NCI-H2171 treated with DMSO at 0.1 percent for 48 hours (cell line): ENCODE results near the gene KCTD7.
"Not testable (repeated sequence)": the region's sequence is repeated elsewhere in the genome, so short reads cannot be mapped to it uniquely, and the experiment has no call there.

Experiments used
- DNase-seq: peaks from one replicate; lab custom pipeline; 2025; lab: John Stamatoyannopoulos, UW

Gene KCTD7

GRCh38 chr7:66654275-66655112, 25.8 kb downstream of the KCTD7 start:
- DNase-seq = peak; percentile 98

- not testable (repeated sequence) for DNase-seq
Measured at GRCh38 chr7:66655113-66655806, 26.6 kb downstream of the KCTD7 start.

DNA sequence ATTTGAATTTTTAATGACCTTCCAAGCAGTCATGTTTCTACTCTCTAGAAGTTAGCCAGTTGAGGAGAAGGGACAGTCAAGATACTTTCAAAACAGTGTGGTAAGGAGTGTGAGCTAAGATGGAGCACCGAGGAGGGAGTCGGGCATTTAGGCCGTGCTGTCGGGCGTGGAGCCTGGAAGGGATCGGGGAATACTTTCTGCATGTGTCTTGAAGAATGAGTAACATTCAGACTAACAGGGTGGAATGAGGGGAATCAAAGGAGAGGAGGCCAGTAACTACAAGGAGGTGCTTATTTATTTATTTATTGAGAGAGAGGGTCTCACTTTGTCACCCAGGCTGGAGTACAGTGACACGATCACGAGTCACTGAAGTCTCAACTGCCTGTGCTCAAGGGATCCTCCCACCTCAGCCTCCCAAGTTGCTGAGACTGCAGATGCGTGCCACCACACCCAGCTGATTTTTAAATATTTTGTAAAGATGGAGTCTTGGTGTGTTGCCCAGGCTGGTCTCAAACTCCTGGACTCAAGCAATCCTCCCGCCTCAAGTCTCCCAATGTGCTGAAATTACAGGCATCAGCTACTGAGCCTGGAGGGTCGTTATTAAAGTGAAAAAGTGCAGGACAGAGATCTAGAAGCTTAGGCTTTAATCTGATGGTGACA, 27.3 kb downstream of the KCTD7 start:
- DNase-seq = not testable (repeated sequence)

DNA sequence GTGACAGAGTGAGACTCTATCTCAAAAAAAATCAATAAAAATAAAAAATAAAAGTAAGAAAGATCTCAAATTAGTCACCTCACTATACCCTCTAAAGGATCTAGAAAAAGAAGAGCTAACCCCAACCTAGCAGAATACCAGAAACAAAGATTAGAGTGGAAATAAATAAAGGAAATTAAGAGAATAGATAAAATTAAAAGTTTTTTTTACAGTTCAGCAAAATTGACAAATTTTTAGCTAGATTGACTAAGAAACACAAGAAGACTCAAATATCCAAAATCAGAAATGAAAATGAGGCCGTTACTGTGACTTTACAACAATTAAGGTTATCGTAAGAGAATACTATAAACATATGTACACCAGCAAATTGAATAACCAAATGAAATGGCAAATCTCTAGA, 29.1 kb downstream of the KCTD7 start:
- DNase-seq = no peak

DNA sequence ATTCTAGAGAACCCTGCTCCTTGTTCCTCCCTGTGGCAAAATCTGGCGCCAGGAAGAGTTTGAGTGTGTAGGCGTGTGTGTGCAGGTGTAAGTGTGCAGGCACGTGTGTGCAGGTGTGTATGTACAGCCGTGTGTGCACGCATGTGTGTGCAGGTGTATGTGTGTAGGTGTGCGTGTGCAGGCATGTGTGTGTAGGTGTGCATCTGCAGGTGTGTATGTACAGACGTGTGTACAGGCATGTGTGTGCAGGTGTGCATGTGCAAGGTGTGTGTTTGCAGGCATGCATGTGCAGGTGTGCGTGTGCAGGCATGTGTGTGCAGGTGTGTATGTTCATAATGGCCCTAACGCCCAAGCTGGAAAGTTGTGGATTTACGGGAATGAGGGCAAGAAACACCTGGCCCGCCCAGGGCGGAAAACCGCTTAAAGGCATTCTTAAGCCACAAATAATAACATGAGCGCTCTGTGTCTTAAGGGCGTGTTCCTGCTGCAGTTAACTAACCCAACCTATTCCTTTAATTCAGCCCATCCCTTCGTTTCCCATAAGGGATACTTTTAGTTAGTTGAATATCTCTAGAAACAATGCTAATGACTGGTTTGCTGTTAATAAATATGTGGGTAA, 34.1 kb downstream of the KCTD7 start:
- DNase-seq = no peak

DNA sequence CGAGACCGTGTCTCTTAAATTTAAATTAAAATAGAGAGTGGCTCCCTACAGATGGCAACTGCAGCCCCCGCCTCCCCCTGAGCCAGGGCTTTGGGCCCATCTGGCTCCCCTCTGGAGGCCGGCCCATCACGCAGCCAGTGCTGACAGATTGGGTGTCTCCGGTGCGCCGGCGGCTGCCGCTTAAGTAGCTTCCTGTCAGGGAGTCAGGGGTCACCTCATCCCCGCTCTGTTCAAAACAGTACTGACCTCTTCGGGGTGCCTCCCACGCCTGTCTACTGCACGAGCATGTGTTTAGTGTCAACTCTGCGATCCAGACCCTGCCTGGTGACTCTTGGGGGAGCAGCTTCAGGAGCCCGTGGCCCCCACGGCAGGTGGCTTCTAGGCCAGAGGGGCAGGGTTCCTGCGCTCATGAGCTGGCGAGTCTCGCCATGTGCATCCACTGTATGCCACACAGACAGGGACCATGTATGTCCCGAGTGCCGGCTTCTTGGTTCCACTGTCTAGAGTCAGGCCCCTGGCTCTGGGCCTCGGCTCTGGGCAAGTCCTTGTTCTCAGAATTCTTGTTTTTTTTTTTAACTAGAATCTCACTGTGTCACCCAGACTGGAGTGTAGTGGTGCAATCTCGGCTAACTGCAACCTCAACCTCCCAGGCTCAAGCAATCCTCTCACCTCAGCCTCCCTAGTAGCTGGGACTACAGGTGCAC, 36.1 kb downstream of the KCTD7 start:
- peak; percentile 86 for DNase-seq

DNA sequence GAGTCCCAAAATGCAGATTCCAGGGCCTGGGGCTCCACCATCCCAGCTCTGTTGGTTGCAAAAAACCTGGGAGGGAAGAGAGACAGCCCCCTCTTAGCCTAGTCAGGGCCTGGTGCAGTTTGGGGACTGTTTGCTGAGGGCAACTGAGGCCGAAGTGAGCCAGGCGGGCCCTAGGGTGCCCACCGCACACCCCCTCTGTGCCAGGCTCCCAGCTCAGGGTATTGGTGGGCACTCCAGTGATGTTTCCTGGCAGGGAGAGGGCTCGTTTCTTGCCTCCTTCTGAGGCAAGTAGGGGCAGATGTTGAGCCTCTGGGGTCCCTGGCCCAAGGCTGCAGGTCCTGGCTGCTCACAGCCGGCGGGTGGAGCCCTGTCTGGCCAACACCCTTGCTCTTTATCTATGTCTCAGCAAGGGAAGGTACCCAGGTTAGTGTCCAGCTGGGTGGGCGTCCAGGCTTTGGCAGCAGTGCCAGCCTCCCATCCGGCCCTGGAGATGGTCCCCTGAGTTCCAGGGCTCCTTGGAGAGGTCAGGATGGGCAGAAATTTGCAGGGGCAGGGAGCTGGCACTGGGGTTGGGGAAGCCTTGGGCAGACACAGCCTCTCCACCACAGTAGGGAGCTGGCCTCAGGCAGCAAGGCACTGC, 37.8 kb downstream of the KCTD7 start:
- no peak for DNase-seq

DNA sequence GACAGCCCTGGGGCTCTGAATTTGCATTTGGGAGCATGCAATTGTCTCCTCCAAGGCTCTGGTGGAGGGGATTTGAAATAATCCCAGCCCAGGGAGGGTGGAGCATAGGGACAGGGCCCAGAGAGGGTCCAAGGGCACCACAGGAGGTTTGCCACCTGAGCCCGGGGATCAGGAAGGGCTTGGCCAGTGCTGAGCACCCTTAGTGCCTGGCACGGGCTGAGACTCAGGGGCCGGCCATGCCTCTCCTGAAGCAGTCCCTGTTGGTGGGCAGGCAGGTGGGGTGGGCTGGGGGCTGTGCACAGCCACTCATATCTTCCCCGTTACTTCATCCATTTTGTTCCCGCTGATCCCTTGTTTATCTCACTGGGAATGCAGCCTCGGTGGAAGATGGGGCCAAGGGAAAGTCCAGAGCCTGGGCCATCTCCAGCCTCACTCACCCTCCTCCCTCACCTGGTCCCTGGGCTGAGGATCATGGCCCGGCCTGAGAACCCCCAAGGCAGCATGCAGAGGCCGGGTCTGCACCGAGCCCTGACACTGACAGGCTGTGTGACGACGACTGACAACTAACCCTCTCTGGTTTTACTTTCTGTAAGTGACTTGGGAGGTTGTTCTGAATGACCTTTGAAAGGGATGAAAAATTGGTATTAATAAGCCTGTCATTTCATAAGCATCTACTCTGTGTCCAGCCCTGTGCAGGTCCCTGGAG, 38.5 kb downstream of the KCTD7 start:
- DNase-seq = no peak

DNA sequence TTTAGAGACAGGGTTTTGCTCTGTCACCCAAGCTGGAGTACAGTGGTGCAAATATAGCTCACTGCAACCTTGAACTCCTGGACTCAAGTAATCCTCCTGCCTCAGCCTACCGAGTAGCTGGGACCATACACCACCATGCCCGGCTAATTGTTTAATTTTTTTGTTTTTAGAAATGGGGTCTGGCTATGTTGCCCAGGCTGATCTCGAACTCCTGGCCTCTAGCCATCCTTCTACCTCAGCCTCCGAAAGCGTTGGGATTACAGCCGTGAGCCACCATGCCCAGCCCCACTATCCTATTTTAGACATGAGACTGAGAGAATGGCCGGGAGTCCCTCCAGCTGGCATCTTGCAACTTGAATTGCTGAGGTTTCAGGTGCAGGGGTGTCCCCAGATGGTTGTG, 39.4 kb downstream of the KCTD7 start:
- no peak for DNase-seq

DNA sequence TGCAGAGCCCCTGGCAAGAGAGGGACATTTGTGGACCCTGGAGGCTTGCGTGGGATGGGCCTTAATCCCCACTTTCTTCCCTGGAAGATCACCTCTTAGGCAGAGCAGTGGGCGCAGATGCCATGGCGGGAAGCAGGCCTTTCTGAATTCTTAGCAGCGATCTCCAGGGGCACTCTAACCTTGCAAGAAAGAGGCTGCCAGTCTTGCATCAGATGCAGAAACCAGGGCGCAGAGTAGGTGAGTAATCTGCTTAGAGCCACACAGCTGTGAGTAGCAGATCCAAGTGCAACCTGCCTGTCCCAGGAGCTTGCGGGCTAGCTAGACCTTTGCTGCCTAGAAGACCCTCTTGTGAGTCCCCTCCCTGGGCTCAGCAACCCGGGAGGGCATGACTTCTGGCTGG, 40.0 kb downstream of the KCTD7 start:
- DNase-seq = no peak

GRCh38 chr7:66669088-66669487, 40.4 kb downstream of the KCTD7 start:
- no peak for DNase-seq

DNA sequence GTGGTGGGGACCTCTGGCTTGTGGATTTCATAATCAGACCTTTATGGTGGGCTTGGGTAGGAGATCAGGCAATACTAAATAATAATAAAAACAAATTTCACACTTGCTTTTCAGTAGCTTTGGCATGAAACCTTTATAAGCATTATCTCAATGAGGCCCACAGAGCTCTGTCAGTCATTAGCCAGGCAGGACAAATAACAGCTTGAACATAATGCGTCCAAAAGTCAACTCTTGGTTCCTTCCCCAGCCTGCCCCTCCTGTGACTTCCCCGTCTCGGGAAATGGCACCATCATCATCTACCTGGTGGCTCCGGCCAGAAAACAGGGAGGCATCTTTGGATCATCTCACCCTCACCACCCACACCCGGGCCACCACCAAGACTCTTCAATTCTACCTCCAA, 40.8 kb downstream of the KCTD7 start:
- DNase-seq = no peak

- DNase-seq = no peak
Measured at GRCh38 chr7:66671034-66671433, 42.4 kb downstream of the KCTD7 start.

GRCh38 chr7:66671486-66671885, 42.8 kb downstream of the KCTD7 start:
- DNase-seq = not testable (repeated sequence)

DNA sequence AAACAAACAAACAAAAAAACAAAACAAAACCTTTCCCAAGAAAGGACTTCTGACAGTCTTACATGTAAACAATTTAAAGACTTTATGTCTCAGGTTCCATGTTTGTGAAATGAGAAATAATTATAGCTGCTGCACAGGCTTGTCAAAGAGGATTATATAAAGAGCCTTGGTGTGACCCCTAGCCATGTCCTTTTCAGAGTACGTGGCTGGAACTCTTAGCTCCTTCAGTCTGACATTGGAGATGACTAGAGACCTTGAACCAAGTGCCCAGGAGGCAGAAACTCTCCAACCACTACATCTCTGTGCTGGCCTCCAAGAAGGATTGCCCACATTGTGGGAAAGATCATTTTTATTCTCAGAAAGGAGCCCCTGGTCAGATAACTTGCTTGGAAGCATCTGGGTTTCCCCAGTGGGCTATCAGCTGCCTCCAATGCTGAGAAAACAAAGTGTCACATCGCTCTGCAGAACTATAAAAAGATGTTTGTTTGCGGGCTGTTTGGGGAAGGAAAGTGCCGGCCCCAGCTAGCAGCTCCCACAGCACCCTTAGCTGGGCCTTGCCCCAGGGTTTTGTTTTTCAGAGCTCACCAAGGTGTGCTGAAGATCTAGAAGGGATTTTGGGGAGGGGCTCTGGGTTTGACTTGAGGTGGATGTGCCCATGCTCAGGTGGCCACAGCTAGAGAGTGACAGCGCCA, 43.9 kb downstream of the KCTD7 start:
- DNase-seq = not testable (repeated sequence)

DNA sequence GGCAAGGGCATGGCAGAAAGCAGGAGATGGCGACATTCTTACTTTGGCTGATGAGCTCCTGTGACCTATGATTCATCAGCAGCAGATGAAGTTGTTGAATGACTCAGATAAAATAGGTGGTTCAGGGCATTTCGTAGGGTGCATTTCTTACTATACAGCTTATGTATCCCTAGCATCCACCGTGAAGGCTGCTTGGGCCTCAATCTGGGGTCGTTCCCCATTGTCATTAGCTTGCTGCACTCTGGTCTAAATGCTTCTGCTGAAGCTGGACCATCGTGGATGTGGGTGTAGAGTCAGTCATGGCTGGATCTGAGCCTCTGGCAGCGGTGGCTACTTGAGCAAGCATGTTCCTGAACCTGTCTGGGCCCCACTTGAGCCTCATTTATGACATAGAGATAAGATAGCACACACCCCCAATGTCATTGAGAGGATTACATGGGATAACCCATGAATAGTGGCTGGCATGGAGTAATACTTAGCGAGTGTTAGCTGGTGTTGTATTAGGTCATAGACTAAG, 44.5 kb downstream of the KCTD7 start:
- not testable (repeated sequence) for DNase-seq

- DNase-seq = no peak
Measured at GRCh38 chr7:66679633-66680244, 51.1 kb downstream of the KCTD7 start.

GRCh38 chr7:66681491-66682349, 53.0 kb downstream of the KCTD7 start:
- DNase-seq = peak; percentile 87
